ENCODE results near the gene CDKL2. TPM values are rescaled to one million over a fixed set of nuclear protein-coding genes. Genes with fewer than 3 reads are reported as not detected.

The CDKL2 gene
- total RNA-seq, 2 donors from 2014 or later: 0.14 to 0.36 TPM

GRCh38 chr4:75630937-75631329 lies 605 bp upstream of the CDKL2 start:
- Mint-ChIP-seq H3K4me3 (peak overlapping the region; percentile 94), H3K36me3 (no peaks in the 10 kb centered on the region), H3K4me1 (ENCODE audit: low read depth in 2 of 2) (peaks cover 7 to 9% of the 10 kb centered on the region in 2 donors), H3K9me3 (no peaks in the 10 kb centered on the region), H3K27me3 (peaks cover 0 to 1% of the 10 kb centered on the region in 2 donors), H3K27ac (peak overlapping the region in 1 of 2 donors; percentile 63)
- ATAC-seq: no peak
- DNase-seq (ENCODE audit: low spot score): no peak

GRCh38 chr4:75629239-75629638 lies 1.1 kb downstream of the CDKL2 start:
- Mint-ChIP-seq H3K4me3 (no peak overlapping the region), H3K4me1 (ENCODE audit: low read depth in 2 of 2) (peaks cover 7 to 9% of the 10 kb centered on the region in 2 donors), H3K27me3 (peaks cover 0 to 5% of the 10 kb centered on the region in 2 donors), H3K9me3 (no peaks in the 10 kb centered on the region), H3K36me3 (no peaks in the 10 kb centered on the region), H3K27ac (no peak overlapping the region)
- no peak for DNase-seq (ENCODE audit: low spot score)
- ATAC-seq: no peak

- DNase-seq (ENCODE audit: low spot score): no peak
- Mint-ChIP-seq H3K27ac (no peak overlapping the region), H3K4me3 (no peak overlapping the region), H3K4me1 (ENCODE audit: low read depth in 2 of 2) (no peaks in the 10 kb centered on the region), H3K9me3 (no peaks in the 10 kb centered on the region), H3K36me3 (no peaks in the 10 kb centered on the region), H3K27me3 (peaks cover 0 to 5% of the 10 kb centered on the region in 2 donors)
- ATAC-seq: no peak
These were observed 7.3 kb downstream of the CDKL2 start for GRCh38 chr4:75623026-75623425.

- Mint-ChIP-seq H3K27me3 (peaks cover 0 to 5% of the 10 kb centered on the region in 2 donors), H3K9me3 (no peaks in the 10 kb centered on the region), H3K4me3 (no peak overlapping the region), H3K36me3 (no peaks in the 10 kb centered on the region), H3K27ac (no peak overlapping the region), H3K4me1 (ENCODE audit: low read depth in 2 of 2) (no peaks in the 10 kb centered on the region)
- ATAC-seq: no peak
- no peak for DNase-seq (ENCODE audit: low spot score)
These were observed 8.6 kb downstream of the CDKL2 start for GRCh38 chr4:75621715-75622114.

GRCh38 chr4:75612306-75612705 lies 18.0 kb downstream of the CDKL2 start:
- Mint-ChIP-seq H3K27ac (no peak overlapping the region), H3K4me1 (ENCODE audit: low read depth in 2 of 2) (no peaks in the 10 kb centered on the region), H3K27me3 (no peaks in the 10 kb centered on the region), H3K36me3 (no peaks in the 10 kb centered on the region), H3K9me3 (no peaks in the 10 kb centered on the region), H3K4me3 (no peak overlapping the region)
- no peak for ATAC-seq
- no peak for DNase-seq (ENCODE audit: low spot score)

GRCh38 chr4:75605928-75606327 lies 24.4 kb downstream of the CDKL2 start:
- H3K27ac Mint-ChIP-seq: no peak overlapping the region

GRCh38 chr4:75599647-75600046 lies 30.7 kb downstream of the CDKL2 start:
- no peak overlapping the region for H3K4me3 Mint-ChIP-seq

More at GRCh38 chr4:75605928-75606327, 24.4 kb downstream of the CDKL2 start:
- no peaks in the 10 kb centered on the region for H3K27me3 Mint-ChIP-seq
- DNase-seq (ENCODE audit: low spot score) (no peak), ATAC-seq (no peak)
- H3K36me3 Mint-ChIP-seq: no peaks in the 10 kb centered on the region
- no peaks in the 10 kb centered on the region for H3K4me1 Mint-ChIP-seq (ENCODE audit: low read depth in 2 of 2)
- H3K4me3 Mint-ChIP-seq: no peak overlapping the region
- no peaks in the 10 kb centered on the region for H3K9me3 Mint-ChIP-seq

GRCh38 chr4:75598390-75598789 lies 31.9 kb downstream of the CDKL2 start:
- no peaks in the 10 kb centered on the region for H3K36me3 Mint-ChIP-seq
- no peak overlapping the region for H3K4me3 Mint-ChIP-seq
- DNase-seq (ENCODE audit: low spot score) (no peak), ATAC-seq (peak; percentile 28 to 46)
- no peaks in the 10 kb centered on the region for H3K9me3 Mint-ChIP-seq
- H3K27ac Mint-ChIP-seq: peak overlapping the region in 1 of 2 donors; percentile 40
- no peaks in the 10 kb centered on the region for H3K4me1 Mint-ChIP-seq (ENCODE audit: low read depth in 2 of 2)
- H3K27me3 Mint-ChIP-seq: peaks cover 0 to 4% of the 10 kb centered on the region in 2 donors

More at GRCh38 chr4:75599647-75600046, 30.7 kb downstream of the CDKL2 start:
- no peak overlapping the region for H3K27ac Mint-ChIP-seq
- no peaks in the 10 kb centered on the region for H3K4me1 Mint-ChIP-seq (ENCODE audit: low read depth in 2 of 2)
- DNase-seq (ENCODE audit: low spot score) (no peak), ATAC-seq (no peak)
- peaks cover 0 to 4% of the 10 kb centered on the region in 2 donors for H3K27me3 Mint-ChIP-seq
- H3K9me3 Mint-ChIP-seq: no peaks in the 10 kb centered on the region
- no peaks in the 10 kb centered on the region for H3K36me3 Mint-ChIP-seq

DNA sequence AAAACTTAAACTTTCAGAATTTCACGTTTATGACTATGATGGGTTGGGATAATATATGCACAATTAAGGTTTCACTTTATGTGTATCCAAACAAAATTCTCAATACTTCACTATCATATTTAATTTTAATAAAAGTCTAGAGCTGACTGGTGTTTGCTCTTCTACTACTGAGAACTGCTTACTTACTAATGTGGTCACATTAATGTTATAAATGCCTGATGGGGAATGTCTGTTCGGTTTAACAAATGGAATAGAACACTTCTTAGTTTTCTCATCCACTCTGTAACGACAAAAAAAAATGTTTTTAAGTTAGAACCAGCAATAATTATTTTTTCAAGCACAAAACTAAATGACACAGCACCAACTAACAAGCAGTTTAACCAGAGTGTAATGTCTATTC lies 34.3 kb downstream of the CDKL2 start:
- no peaks in the 10 kb centered on the region for H3K36me3 Mint-ChIP-seq
- peaks cover 0 to 4% of the 10 kb centered on the region in 2 donors for H3K27me3 Mint-ChIP-seq
- H3K9me3 Mint-ChIP-seq: no peaks in the 10 kb centered on the region
- H3K27ac Mint-ChIP-seq: no peak overlapping the region
- no peak for DNase-seq (ENCODE audit: low spot score)
- H3K4me3 Mint-ChIP-seq: no peak overlapping the region
- ATAC-seq: no peak
- H3K4me1 Mint-ChIP-seq (ENCODE audit: low read depth in 2 of 2): no peaks in the 10 kb centered on the region

DNA sequence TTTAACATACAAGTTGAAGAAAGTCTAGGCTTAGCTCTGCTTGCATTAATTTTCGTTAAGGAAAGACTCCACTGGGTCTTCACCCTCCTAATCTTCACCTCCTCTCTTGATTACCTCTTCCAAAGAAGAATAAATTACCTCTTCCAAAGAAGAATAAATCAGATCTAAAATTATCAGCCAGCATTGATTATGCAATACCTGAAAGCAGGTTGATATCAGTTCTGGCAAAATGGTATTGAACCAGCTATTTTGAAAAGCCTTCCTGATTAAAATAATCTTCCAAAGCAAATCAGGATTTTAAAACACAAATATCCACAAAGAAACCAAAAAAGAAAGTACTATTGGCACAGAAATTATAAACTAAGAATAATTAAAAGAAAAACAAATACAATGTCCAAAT lies 36.9 kb downstream of the CDKL2 start:
- Mint-ChIP-seq H3K4me1 (ENCODE audit: low read depth in 2 of 2) (no peaks in the 10 kb centered on the region), H3K9me3 (no peaks in the 10 kb centered on the region), H3K36me3 (no peaks in the 10 kb centered on the region), H3K27me3 (no peaks in the 10 kb centered on the region), H3K4me3 (no peak overlapping the region), H3K27ac (no peak overlapping the region)
- ATAC-seq (no peak), DNase-seq (ENCODE audit: low spot score) (no peak)

GRCh38 chr4:75584067-75584466 lies 46.3 kb downstream of the CDKL2 start:
- ATAC-seq: no peak
- no peak overlapping the region for H3K27ac Mint-ChIP-seq

GRCh38 chr4:75567725-75568124 lies 62.6 kb downstream of the CDKL2 start:
- ATAC-seq: no peak
- H3K4me3 Mint-ChIP-seq: no peak overlapping the region

More at GRCh38 chr4:75584067-75584466, 46.3 kb downstream of the CDKL2 start:
- Mint-ChIP-seq H3K4me1 (ENCODE audit: low read depth in 2 of 2) (no peaks in the 10 kb centered on the region), H3K9me3 (no peaks in the 10 kb centered on the region), H3K4me3 (no peak overlapping the region), H3K36me3 (no peaks in the 10 kb centered on the region), H3K27me3 (peaks cover 15 to 35% of the 10 kb centered on the region in 2 donors)
- no peak for DNase-seq (ENCODE audit: low spot score)

DNA sequence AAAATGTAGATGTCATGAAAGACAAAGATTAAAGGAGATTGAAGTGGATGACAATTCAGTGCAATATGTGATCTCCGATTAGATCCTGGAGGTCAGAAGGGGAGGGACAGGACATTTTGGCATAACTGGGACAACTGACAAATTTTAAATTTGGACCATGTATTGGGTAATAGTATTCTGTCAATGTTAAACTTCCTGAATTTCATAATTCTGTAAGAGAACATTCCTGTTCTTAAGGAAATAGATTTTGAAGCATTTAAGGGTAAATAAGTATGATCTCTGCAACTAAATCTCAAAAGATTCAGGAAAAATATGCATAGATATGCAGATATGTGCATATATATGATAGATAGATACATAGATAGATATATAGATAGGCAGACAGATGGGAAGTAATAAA lies 63.4 kb downstream of the CDKL2 start:
- Mint-ChIP-seq H3K4me1 (ENCODE audit: low read depth in 2 of 2) (peaks cover 9 to 14% of the 10 kb centered on the region in 2 donors), H3K9me3 (no peaks in the 10 kb centered on the region), H3K4me3 (no peak overlapping the region), H3K36me3 (no peaks in the 10 kb centered on the region), H3K27ac (no peak overlapping the region), H3K27me3 (peaks cover 3 to 8% of the 10 kb centered on the region in 2 donors)
- DNase-seq (ENCODE audit: low spot score) (no peak), ATAC-seq (no peak)

More at GRCh38 chr4:75567725-75568124, 62.6 kb downstream of the CDKL2 start:
- peaks cover 6% of the 10 kb centered on the region in 2 donors for H3K27me3 Mint-ChIP-seq
- H3K4me1 Mint-ChIP-seq (ENCODE audit: low read depth in 2 of 2): peaks cover 8 to 12% of the 10 kb centered on the region in 2 donors
- H3K9me3 Mint-ChIP-seq: no peaks in the 10 kb centered on the region
- no peak for DNase-seq (ENCODE audit: low spot score)
- no peaks in the 10 kb centered on the region for H3K36me3 Mint-ChIP-seq
- no peak overlapping the region for H3K27ac Mint-ChIP-seq

GRCh38 chr4:75565481-75565880 lies 64.8 kb downstream of the CDKL2 start:
- H3K27ac Mint-ChIP-seq: no peak overlapping the region
- peaks cover 6 to 7% of the 10 kb centered on the region in 2 donors for H3K27me3 Mint-ChIP-seq
- H3K36me3 Mint-ChIP-seq: no peaks in the 10 kb centered on the region
- peak overlapping the region; percentile 5 for H3K4me3 Mint-ChIP-seq
- ATAC-seq: no peak
- no peaks in the 10 kb centered on the region for H3K9me3 Mint-ChIP-seq
- H3K4me1 Mint-ChIP-seq (ENCODE audit: low read depth in 2 of 2): peaks cover 11 to 17% of the 10 kb centered on the region in 2 donors
- DNase-seq (ENCODE audit: low spot score): no peak

GRCh38 chr4:75564023-75564422 lies 66.3 kb downstream of the CDKL2 start:
- Mint-ChIP-seq H3K27ac (no peak overlapping the region), H3K4me3 (no peak overlapping the region), H3K27me3 (peaks cover 6 to 12% of the 10 kb centered on the region in 2 donors), H3K9me3 (no peaks in the 10 kb centered on the region), H3K4me1 (ENCODE audit: low read depth in 2 of 2) (peaks cover 15 to 17% of the 10 kb centered on the region in 2 donors), H3K36me3 (no peaks in the 10 kb centered on the region)
- no peak for DNase-seq (ENCODE audit: low spot score)
- ATAC-seq: no peak
